Umbilical cord (tissue), 2 donors: ENCODE results near the gene FYCO1. TPM values are rescaled to one million over a fixed set of nuclear protein-coding genes. Genes with fewer than 3 reads are reported as not detected.

Experiments
- DNase-seq: peaks from one replicate; pipeline ENCODE4 v3.0.0-alpha.2; 2015; ENCODE audit warnings: low spot score
- total RNA-seq: library from RNA; depleted of rRNA; stranded (reverse); fragments of >200 nt; gene quantifications from one replicate; pipeline ENCODE4 v1.2.3, GENCODE V29; 2014; ENCODE audit warnings: low replicate concordance; ENCODE audit not compliant: insufficient read depth

The FYCO1 gene
- total RNA-seq, 1 donor from 2014 or later = 26.7 TPM

DNA sequence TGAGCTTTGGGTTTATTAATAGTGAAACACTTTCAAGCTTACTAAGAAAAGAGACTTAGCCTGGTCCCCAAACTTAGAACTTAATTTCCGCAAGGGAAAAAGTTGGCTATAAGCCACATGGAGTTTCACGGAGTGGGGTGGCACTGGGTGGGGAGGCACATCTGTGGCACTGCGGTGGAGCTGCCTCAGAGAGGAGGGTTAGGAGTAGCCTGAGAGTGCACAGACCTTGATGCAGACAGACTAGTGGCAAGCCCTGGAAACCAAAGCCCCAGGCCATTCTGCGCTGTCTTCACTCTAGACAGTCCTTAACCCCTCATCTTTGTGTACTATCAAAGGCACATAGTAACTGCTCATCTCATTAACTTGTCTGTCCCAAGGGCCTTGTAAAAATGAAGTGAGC is 30.4 kb downstream of the FYCO1 start:
- DNase-seq = no peak

DNA sequence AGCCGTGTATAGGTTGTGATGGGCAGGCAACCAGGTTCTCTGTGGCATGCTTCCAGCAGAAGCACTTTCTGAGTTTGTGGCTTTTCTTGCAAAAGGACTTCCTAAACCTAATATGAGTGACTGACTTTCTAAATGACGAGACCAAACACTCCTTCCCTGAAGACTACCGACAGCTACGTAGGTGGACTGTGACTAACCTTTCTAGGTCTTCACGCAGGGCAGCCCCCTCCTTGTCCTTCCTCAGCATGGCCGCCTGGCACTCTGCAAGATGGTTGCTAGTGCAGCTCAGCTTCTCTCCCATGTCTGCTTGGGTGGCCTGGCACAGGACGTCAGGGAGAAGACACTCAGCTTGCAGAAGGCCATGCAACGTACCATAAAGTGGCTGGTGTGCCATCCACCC is 31.5 kb downstream of the FYCO1 start:
- no peak for DNase-seq

DNA sequence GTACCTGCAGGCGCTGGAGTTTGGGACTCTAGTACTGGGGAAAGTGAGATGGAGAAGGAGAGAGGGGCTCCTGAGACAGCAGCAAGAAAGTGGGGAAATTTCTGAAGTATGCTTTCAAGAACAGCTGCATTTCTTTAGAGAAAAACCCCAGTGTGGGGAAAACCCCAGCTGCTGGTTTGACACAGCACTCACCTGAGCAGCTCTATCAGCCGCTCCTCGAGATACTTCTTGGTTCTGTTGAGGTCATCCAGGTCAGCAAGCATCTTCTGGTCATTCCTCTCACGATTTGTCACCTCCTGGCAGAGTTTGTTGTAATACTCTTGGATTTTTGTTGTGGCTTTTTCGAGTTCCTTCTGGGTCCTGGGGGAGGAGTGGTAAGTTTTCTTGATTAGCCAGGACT is 33.6 kb downstream of the FYCO1 start:
- no peak for DNase-seq

DNA sequence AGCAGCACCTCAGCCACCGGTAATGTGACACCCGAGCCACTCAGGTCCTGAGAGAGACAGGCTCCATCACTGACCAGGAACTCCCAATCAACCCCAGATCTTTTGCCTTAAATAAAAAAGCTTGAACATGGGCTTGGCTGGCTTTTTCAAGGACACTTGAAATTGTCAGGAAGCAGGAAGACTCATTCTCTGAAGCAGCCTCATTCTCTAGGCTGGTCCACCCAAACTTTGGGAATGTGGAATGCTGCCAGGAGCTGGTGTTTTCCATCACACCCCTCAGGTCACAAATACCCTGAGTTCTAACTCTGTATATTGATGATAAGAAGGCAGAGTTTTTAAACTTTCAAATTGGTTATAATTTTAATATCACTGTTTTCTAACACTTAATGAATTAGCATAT is 35.3 kb downstream of the FYCO1 start:
- DNase-seq = no peak

GRCh38 chr3:45959201-45959600 is 36.4 kb downstream of the FYCO1 start:
- DNase-seq = no peak

- DNase-seq = no peak
Measured at GRCh38 chr3:45958321-45958791, 37.3 kb downstream of the FYCO1 start.

GRCh38 chr3:45957586-45957985 is 38.0 kb downstream of the FYCO1 start:
- DNase-seq = no peak

GRCh38 chr3:45955706-45956105 is 39.9 kb downstream of the FYCO1 start:
- peak; percentile 31 for DNase-seq

DNA sequence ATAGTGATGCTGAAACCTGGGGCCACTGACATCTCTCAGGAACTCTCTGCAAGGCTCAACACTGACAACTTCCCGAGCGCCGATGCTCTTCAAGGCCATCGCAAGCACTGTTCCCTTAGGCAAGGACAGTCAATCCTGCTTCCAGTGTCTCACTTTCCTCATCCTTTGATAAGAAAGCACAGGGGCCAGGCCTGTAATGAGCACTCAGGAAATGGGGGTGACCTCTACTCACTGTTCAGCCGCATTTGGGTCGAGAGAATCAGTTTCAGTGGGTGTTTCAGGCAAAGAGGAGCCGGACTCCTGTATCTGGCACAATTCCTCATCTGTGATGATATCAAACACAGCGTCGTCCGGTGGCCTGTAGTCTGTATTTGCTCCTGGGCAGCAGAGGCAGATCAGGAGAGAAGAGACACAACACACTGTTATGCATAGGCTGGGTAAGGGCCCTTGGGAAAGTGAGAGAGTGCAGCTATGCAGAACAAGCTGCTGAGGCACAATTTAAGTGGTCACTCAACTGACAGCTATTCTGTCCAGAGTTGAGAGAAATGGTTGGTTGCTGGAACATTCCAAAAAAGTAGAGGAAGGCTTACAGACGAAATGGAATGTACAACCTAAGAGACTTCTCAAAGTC is 40.5 kb downstream of the FYCO1 start:
- DNase-seq = no peak

- no peak for DNase-seq
Measured at GRCh38 chr3:45954306-45954705, 41.3 kb downstream of the FYCO1 start.

- DNase-seq = no peak
Measured at GRCh38 chr3:45953536-45953935, 42.1 kb downstream of the FYCO1 start.

GRCh38 chr3:45952456-45952855 is 43.2 kb downstream of the FYCO1 start:
- DNase-seq = no peak

DNA sequence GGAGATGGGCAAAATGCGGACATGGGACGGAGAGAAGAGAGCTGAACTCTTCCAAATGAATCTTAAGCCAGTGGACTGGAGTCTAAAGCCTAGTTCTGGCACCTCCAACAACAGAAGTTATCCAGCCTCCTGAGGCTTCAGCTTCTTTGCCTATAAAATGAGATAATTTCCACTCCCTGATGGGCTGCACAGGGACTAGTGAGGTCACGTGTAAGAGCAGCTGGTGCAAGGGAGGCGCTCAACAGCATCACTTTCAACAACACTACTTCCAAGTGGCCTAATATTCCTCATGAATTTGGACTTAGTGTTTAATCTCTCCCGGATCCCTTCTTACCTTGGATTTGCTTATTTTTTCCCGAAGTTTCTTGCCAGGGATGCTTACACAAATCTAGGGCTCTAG is 43.7 kb downstream of the FYCO1 start:
- DNase-seq = peak; percentile 45

- DNase-seq = no peak
Measured at GRCh38 chr3:45950686-45951600, 44.7 kb downstream of the FYCO1 start.

DNA sequence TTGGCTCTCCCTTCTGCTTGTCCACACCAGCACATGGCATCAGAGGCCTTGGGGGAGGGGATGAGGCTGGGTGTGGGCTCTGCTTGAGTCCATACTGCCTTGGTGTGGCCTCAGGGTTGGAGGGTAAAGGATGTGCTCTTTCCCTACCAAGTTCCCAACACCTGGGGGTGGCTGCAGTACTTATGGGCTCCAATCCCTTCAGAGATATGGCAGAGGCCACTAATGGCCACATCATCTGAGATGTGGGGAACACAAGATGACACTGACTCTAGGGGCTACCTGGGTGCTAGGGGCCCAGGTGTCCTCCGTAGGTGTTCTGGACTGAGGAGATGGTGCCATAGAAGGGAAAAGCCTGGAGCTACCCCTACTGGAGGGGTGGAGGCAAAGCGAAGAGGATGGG is 45.5 kb downstream of the FYCO1 start:
- DNase-seq = no peak

DNA sequence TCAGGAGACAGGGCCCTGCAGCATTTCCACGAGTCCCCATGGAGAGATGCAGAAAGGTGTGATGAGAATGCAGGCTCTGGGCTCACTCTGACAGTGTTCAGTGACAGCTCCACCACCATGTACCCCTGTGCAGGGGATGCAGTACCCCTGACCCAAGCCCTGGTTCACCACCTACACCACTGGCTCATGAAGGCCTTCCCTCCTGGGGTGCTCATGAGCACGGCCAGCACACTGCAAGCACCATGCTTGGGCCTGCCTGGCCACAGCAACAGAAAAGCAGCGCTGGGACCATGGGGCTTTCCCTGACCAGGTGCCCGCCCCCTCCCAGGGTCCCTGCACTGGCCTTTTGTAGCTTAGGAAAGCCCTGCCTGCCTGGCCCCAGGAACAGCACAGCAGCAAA is 46.2 kb downstream of the FYCO1 start:
- DNase-seq = no peak

DNA sequence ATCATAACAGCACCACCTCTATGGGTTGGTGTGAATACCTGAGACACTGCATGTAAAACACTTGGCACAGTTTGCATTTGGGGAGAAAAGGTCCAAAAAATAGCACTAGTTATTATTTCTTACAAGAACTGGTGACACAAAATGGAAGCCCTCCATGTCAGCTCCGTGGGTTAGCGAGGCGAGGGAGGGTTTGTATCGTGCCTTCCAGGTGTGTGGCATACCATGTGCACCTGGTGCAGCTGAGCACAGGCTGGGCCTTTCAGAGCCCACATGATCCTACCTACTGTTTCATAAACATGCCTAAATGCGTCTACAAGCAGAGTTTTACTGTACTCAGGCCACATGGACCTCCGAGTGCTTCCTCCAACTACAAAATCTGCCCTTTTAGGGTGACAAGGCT is 46.7 kb downstream of the FYCO1 start:
- no peak for DNase-seq

GRCh38 chr3:45948311-45948781 is 47.3 kb downstream of the FYCO1 start:
- peak; percentile 69 for DNase-seq

- no peak for DNase-seq
Measured at GRCh38 chr3:45947361-45947760, 48.3 kb downstream of the FYCO1 start.

DNA sequence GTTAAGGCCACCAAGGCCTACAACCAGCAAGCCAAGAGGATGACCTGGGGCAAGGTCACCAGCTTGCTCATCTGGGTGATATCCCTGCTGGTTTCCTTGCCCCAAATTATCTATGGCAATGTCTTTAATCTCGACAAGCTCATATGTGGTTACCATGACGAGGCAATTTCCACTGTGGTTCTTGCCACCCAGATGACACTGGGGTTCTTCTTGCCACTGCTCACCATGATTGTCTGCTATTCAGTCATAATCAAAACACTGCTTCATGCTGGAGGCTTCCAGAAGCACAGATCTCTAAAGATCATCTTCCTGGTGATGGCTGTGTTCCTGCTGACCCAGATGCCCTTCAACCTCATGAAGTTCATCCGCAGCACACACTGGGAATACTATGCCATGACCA is 48.7 kb downstream of the FYCO1 start:
- no peak for DNase-seq

GRCh38 chr3:45946307-45946706 is 49.3 kb downstream of the FYCO1 start:
- no peak for DNase-seq

DNA sequence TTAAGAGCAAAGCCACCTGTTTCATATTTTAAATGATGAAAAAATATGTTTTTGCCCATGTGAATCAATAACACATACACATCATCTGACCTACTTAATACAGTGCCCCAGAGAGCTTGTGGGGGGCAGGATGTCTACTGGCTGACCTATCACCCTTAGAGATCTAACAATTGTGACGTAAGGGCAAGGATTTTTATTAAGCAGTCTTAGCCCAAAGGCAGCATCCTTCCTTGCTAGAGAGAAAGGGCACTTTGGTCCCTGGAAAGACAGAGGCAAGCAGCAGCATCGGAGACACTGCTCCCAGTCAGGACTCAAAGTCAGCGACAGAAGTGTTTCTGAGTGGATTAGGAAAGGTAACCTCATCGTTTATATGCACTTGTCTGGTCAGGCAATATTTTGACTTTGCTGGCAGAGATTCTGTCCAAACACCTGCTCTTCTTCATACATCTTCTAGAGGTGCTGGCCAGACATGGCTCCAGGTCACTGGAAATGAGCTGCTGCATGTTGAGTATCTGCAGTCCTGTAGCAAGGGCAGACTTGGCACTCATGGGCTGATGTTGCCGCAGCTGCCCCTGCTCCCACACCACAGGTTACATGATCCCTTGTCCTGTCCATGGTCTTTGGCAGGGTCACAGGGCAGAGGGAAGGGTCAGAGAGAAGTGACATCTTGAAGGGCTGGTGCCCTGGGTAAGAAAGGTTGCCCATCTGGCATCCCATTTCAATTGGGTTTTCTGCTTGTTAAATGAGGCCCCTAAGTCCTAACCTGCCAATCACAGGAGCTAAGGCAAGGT is 50.6 kb downstream of the FYCO1 start:
- DNase-seq = no peak
